SK-N-SH (cell line): ENCODE data around the gene CSTPP1. TPM values are rescaled to one million over a fixed set of nuclear protein-coding genes. Genes with fewer than 3 reads are reported as not detected.

Experiments
- CTCF ChIA-PET: fragments of 300-600, 350-600 bp; formaldehyde crosslinking; extraction: SDS; loops from one replicate; lab custom pipeline; 2021; lab: Yijun Ruan, JAX
- POLR2A ChIA-PET: fragments of 350-600 bp; sonication (Branson Sonifier 250); formaldehyde crosslinking; extraction: SDS; loops from one replicate; lab custom pipeline; 2020; ENCODE audit warnings: antibody characterized with exemption, inconsistent platforms; lab: Yijun Ruan, JAX
- DNase-seq: peaks from one replicate; pipeline ENCODE4 v3.0.0; 2012
- H2AFZ ChIP-seq: fragments of 200-600 bp; sonication (generic); 2 replicates; pipeline ENCODE4 v1.8.1; 2016; ENCODE audit warnings: antibody characterized with exemption, mild to moderate bottlenecking, low read depth
- H3F3A ChIP-seq: fragments of 200-600 bp; sonication (generic); replicated peaks from 2 replicates; pipeline ENCODE3; 2016; ENCODE audit warnings: antibody characterized with exemption, mild to moderate bottlenecking; ENCODE audit not compliant: insufficient read depth
- H3K27ac ChIP-seq, 2 experiments: fragments of 200-500 bp in 1 of 2; fragments of 200-600 bp in 1 of 2; sonication (Bioruptor generic) in 1 of 2; sonication (generic), shearing (Covaris generic) in 1 of 2; 2 replicates each; pipeline versions ENCODE4 v1.5.1 to v1.6.1; 2014 to 2016; ENCODE audit warnings: low read depth in 2 of 2, inconsistent platforms in 1 of 2, low read length in 1 of 2, mild to moderate bottlenecking in 1 of 2, mixed read lengths in 1 of 2
- H3K27me3 ChIP-seq: fragments of 200-600 bp; sonication (generic), shearing (Covaris generic); 2 replicates; pipeline ENCODE4 v1.6.1; 2016; ENCODE audit warnings: mixed run types; ENCODE audit not compliant: insufficient read depth
- H3K36me3 ChIP-seq, 2 experiments: fragments of 200-500 bp in 1 of 2; fragments of 200-600 bp in 1 of 2; sonication (Bioruptor generic) in 1 of 2; sonication (generic) in 1 of 2; replicated peaks in 1 of 2; 2 replicates each; pipeline versions ENCODE3 to v1.5.1; 2014 to 2016; ENCODE audit warnings: low read length in 1 of 2, mild to moderate bottlenecking in 1 of 2; ENCODE audit not compliant: insufficient read depth in 2 of 2, control insufficient read depth in 1 of 2
- H3K4me1 ChIP-seq, 2 experiments: fragments of 200-500 bp in 1 of 2; fragments of 200-600 bp in 1 of 2; sonication (Bioruptor generic) in 1 of 2; sonication (generic), shearing (Covaris generic) in 1 of 2; 2 replicates each; pipeline versions ENCODE4 v1.5.1 to v1.6.1; 2014 to 2016; ENCODE audit warnings: low read depth in 1 of 2, low read length in 1 of 2, mixed run types in 1 of 2; ENCODE audit not compliant: insufficient read depth in 2 of 2, control insufficient read depth in 1 of 2
- H3K4me2 ChIP-seq: fragments of 200-600 bp; sonication (generic), shearing (Covaris generic); 2 replicates; pipeline ENCODE4 v1.6.1; 2017; ENCODE audit warnings: mixed run types
- H3K4me3 ChIP-seq, 2 experiments: fragments of 200-500 bp in 1 of 2; fragments of 200-600 bp in 1 of 2; sonication (Bioruptor generic) in 1 of 2; sonication (generic), shearing (Covaris generic) in 1 of 2; 2 replicates each; pipeline versions ENCODE4 v1.5.1 to v1.8.1; 2014 to 2016; ENCODE audit warnings: low read depth in 2 of 2, inconsistent platforms in 1 of 2, low read length in 1 of 2, mild to moderate bottlenecking in 1 of 2, mixed read lengths in 1 of 2, moderate library complexity in 1 of 2
- H3K79me2 ChIP-seq: fragments of 200-600 bp; sonication (generic); 2 replicates; pipeline ENCODE4 v1.8.1; 2017; ENCODE audit warnings: mild to moderate bottlenecking; ENCODE audit not compliant: insufficient read depth
- H3K9ac ChIP-seq: fragments of 200-600 bp; sonication (generic); 2 replicates; pipeline ENCODE4 v1.6.1; 2017; ENCODE audit warnings: mixed run types
- H3K9me2 ChIP-seq: fragments of 200-600 bp; sonication (generic); 2 replicates; pipeline ENCODE4 v1.6.1; 2017; ENCODE audit warnings: mixed run types
- H3K9me3 ChIP-seq: fragments of 200-600 bp; sonication (generic); 2 replicates; pipeline ENCODE4 v1.6.1; 2017; ENCODE audit warnings: mixed run types, mild to moderate bottlenecking, moderate library complexity
- H4K20me1 ChIP-seq: fragments of 200-600 bp; sonication (generic); 2 replicates; pipeline ENCODE4 v1.6.1; 2017; ENCODE audit warnings: mild to moderate bottlenecking, mixed run types; ENCODE audit not compliant: insufficient read depth
- ELF1 ChIP-seq: IDR thresholded peaks from 2 replicates; pipeline ENCODE4 v1.4.0; 2012
- EP300 ChIP-seq, 2 experiments: IDR thresholded peaks; 2 replicates each; pipeline versions ENCODE4 v1.4.0 to v1.6.1; 2012; ENCODE audit warnings: borderline replicate concordance in 1 of 2, low read depth in 1 of 2, low read length in 1 of 2
- EZH2phosphoT487 ChIP-seq: fragments of 200-600 bp; sonication (generic); IDR thresholded peaks from 2 replicates; pipeline ENCODE4 v1.6.1; 2017; ENCODE audit warnings: low read depth, mixed run types, mild to moderate bottlenecking, antibody characterized with exemption, moderate library complexity, borderline replicate concordance
- FOSL2 ChIP-seq: IDR thresholded peaks from 2 replicates; pipeline ENCODE4 v1.4.0; 2012; ENCODE audit warnings: low read depth, mild to moderate bottlenecking, moderate library complexity, borderline replicate concordance
- FOXJ3 ChIP-seq: sonication (generic); formaldehyde crosslinking; IDR thresholded peaks from 2 replicates; pipeline ENCODE4 v1.5.1; 2020; ENCODE audit warnings: mild to moderate bottlenecking, missing genetic modification reagents
- GABPA ChIP-seq: IDR thresholded peaks from 2 replicates; pipeline ENCODE4 v1.4.0; 2012; ENCODE audit warnings: low read depth, mild to moderate bottlenecking
- IRF3 ChIP-seq: fragments of 150-350 bp; IDR thresholded peaks from 2 replicates; pipeline ENCODE4 v1.6.1; 2016; ENCODE audit warnings: mild to moderate bottlenecking, low read depth, low read length
- JUND ChIP-seq: IDR thresholded peaks from 2 replicates; pipeline ENCODE4 v1.4.0; 2012
- MEF2A ChIP-seq: IDR thresholded peaks from 2 replicates; pipeline ENCODE4 v1.4.0; 2012; ENCODE audit warnings: low read depth, borderline replicate concordance
- MXI1 ChIP-seq: IDR thresholded peaks from 2 replicates; pipeline ENCODE4 v1.6.1; 2012; ENCODE audit warnings: mild to moderate bottlenecking, low read depth, low read length, improper control_type of control experiment
- NRF1 ChIP-seq: IDR thresholded peaks from 2 replicates; pipeline ENCODE4 v1.6.1; 2012; ENCODE audit warnings: low read depth, mild to moderate bottlenecking, low read length
- POLR2AphosphoS5 ChIP-seq: IDR thresholded peaks from 2 replicates; pipeline ENCODE4 v1.6.1; 2012; ENCODE audit warnings: low read depth, low read length
- RCOR1 ChIP-seq: fragments of 150-350 bp; IDR thresholded peaks from 2 replicates; pipeline ENCODE4 v1.6.1; 2017; ENCODE audit warnings: antibody characterized with exemption, low read length
- SMC3 ChIP-seq: IDR thresholded peaks from 2 replicates; pipeline ENCODE4 v1.6.1; 2012; ENCODE audit warnings: low read depth, low read length, improper control_type of control experiment
- TAF1 ChIP-seq: IDR thresholded peaks from 2 replicates; pipeline ENCODE4 v1.6.1; 2012; ENCODE audit warnings: low read depth, mild to moderate bottlenecking, low read length, moderate library complexity, borderline replicate concordance
- TCF12 ChIP-seq: IDR thresholded peaks from 2 replicates; pipeline ENCODE4 v1.4.0; 2012
- TEAD4 ChIP-seq: IDR thresholded peaks from 2 replicates; pipeline ENCODE4 v1.4.0; 2012; ENCODE audit warnings: mild to moderate bottlenecking, borderline replicate concordance; ENCODE audit not compliant: insufficient read depth
- USF1 ChIP-seq: IDR thresholded peaks from 2 replicates; pipeline ENCODE4 v1.4.0; 2012; ENCODE audit warnings: low read depth, borderline replicate concordance
- ZBTB33 ChIP-seq: IDR thresholded peaks from 2 replicates; pipeline ENCODE4 v1.4.0; 2012; ENCODE audit warnings: low read depth, borderline replicate concordance
- WGBS: methylation state at CpG from one replicate; pipeline ENCODE4 v1.1.6; 2017; ENCODE audit warnings: low lambda C conversion rate; 5-methylcytosine and 5-hydroxymethylcytosine counted together
- polyA plus RNA-seq, 3 experiments: library from polyadenylated mRNA; depleted of rRNA; stranded (reverse); fragments of >200 nt; gene quantifications; 2 replicates each; pipeline ENCODE4 v1.2.3, GENCODE V29; 2012
- TF ChIP-seq, protein P1 (sequence below): IDR thresholded peaks from 2 replicates; pipeline ENCODE4 v1.4.0; 2012; ENCODE audit warnings: low read depth
- TF ChIP-seq, protein P2 (sequence below): IDR thresholded peaks from 2 replicates; pipeline ENCODE4; 2012

Gene CSTPP1
- polyA plus RNA-seq, 1 of the 3 experiments (the other 2 are of a cell fraction) = 85.7 TPM

DNA sequence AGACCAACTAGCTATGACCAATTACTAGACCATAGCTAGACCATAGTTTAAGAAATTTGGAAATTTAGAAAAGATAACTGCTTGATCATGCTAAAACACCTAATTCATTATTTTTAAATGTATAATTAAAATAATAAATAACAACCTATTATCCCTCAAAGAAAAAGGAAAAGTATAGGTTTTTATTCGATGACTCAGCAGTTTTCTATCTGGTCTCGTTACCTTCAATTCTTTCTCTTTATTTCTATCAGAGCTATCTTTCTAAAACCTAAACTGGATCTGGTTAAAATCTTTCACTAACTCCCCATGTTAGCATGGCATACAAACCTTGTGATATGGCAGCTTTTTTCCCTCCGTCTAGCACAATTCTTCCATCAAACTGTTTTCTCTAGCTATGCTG, 27.3 kb downstream of the CSTPP1 start:
- peaks cover 11% of the 10 kb centered on the region for H3F3A ChIP-seq
- no peaks in the 10 kb centered on the region for H3K27me3 ChIP-seq
- ChIA-PET POLR2A (no interaction called here), CTCF (interaction anchor here (1.6 to 2.1 kb wide), 2 partner anchors 20 to 189 kb away, joined by 4 to 6 read pairs; no protein-coding TSS in a partner anchor)
- no peaks in the 10 kb centered on the region for H4K20me1 ChIP-seq
- TF ChIP-seq NRF1 = no peak
- TF ChIP-seq, protein P1, sequence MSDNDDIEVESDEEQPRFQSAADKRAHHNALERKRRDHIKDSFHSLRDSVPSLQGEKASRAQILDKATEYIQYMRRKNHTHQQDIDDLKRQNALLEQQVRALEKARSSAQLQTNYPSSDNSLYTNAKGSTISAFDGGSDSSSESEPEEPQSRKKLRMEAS = no peak
- TF ChIP-seq RCOR1 = no peak
- TF ChIP-seq ZBTB33 = no peak
- TF ChIP-seq TAF1 = no peak
- no peak for TF ChIP-seq FOSL2
- no peak for TF ChIP-seq MEF2A
- no peak for TF ChIP-seq TEAD4
- no peak for TF ChIP-seq SMC3
- no peak for TF ChIP-seq FOXJ3 (CRISPR knock-in tag)
- no peak for TF ChIP-seq EP300 (IDR thresholded peaks at IDR 0.05; ENCODE audit: borderline replicate concordance in 1 of 2, low read depth in 1 of 2, low read length in 1 of 2)
- TF ChIP-seq, protein P2, sequence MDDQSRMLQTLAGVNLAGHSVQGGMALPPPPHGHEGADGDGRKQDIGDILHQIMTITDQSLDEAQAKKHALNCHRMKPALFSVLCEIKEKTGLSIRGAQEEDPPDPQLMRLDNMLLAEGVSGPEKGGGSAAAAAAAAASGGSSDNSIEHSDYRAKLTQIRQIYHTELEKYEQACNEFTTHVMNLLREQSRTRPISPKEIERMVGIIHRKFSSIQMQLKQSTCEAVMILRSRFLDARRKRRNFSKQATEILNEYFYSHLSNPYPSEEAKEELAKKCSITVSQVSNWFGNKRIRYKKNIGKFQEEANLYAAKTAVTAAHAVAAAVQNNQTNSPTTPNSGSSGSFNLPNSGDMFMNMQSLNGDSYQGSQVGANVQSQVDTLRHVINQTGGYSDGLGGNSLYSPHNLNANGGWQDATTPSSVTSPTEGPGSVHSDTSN = no peak
- no peak for TF ChIP-seq POLR2AphosphoS5
- no peak for TF ChIP-seq JUND
- no peak for TF ChIP-seq MXI1
- no peak for TF ChIP-seq TCF12
- no peak overlapping the region for H3K4me3 ChIP-seq
- H2AFZ ChIP-seq = no peak overlapping the region
- H3K9me2 ChIP-seq = no peaks in the 10 kb centered on the region
- peaks cover 0 to 30% of the 10 kb centered on the region in 2 experiments for H3K36me3 ChIP-seq
- 96% methylated on average over 3 of the region's 3 CpGs for WGBS
- DNase-seq = no peak
- H3K79me2 ChIP-seq = peaks cover 47% of the 10 kb centered on the region
- no peak overlapping the region for H3K9ac ChIP-seq
- H3K4me2 ChIP-seq = no peak overlapping the region
- H3K9me3 ChIP-seq = 0 out of 2 replicates have a peak, but pooled peaks cover 4% of the 10 kb centered on the region
- H3K27ac ChIP-seq = no peak overlapping the region
- H3K4me1 ChIP-seq = no peaks in the 10 kb centered on the region; a peak in 1 of 4 replicates

- POLR2A ChIA-PET = no interaction called here
- H3K27ac ChIP-seq = no peak overlapping the region
- H3K9me3 ChIP-seq = no peaks in the 10 kb centered on the region
- no peaks in the 10 kb centered on the region for H4K20me1 ChIP-seq
- H3K9me2 ChIP-seq = no peaks in the 10 kb centered on the region
- peaks cover 11% of the 10 kb centered on the region for H3F3A ChIP-seq
- no peaks in the 10 kb centered on the region for H3K27me3 ChIP-seq
- H3K9ac ChIP-seq = no peak overlapping the region
- no peak overlapping the region for H3K4me3 ChIP-seq
- no peak for DNase-seq
- H3K36me3 ChIP-seq = peaks cover 0 to 15% of the 10 kb centered on the region in 2 experiments
- H3K4me1 ChIP-seq = no peaks in the 10 kb centered on the region; a peak in 1 of 4 replicates
- no peak overlapping the region for H2AFZ ChIP-seq
- WGBS = 95% methylated on average over 2 of the region's 2 CpGs
- H3K4me2 ChIP-seq = no peak overlapping the region
- peaks cover 32% of the 10 kb centered on the region for H3K79me2 ChIP-seq
- CTCF ChIA-PET = interaction anchor here (0.6 to 1.7 kb wide), 4 partner anchors 17 to 407 kb away, joined by 3 to 6 read pairs (median 5); no protein-coding TSS in a partner anchor
- TF ChIP-seq TAF1 (no peak), EZH2phosphoT487 (no peak), ELF1 (no peak), POLR2AphosphoS5 (no peak), TCF12 (no peak), FOXJ3 (CRISPR knock-in tag) (no peak), JUND (no peak), USF1 (no peak), IRF3 (no peak), GABPA (no peak), TEAD4 (no peak)
- TF ChIP-seq, protein P2 = no peak
- TF ChIP-seq, protein P1 = no peak
Observed at GRCh38 chr11:46966773-46967172, 30.2 kb downstream of the CSTPP1 start.
